Gastrocnemius medialis (tissue), 4 donors: ENCODE results near the gene MED12L. TPM values are rescaled to one million over a fixed set of nuclear protein-coding genes. Genes with fewer than 3 reads are reported as not detected.

Experiments
- ATAC-seq, 2 donors: fragments of 150-250 bp; one replicate each; pipeline ENCODE4 v1.9.1; 2016
- DNase-seq, 2 donors: peaks; one replicate each; pipeline ENCODE4 v3.0.0-alpha.2; 2019
- H3K27ac ChIP-seq, 4 donors: fragments of 200-600 bp; sonication (generic); 1 replicate in 1 of 4; 2 replicates in 3 of 4; pipeline ENCODE4 v1.5.1; 2016 to 2018; ENCODE audit warnings: mild to moderate bottlenecking in 2 of 4, moderate library complexity in 1 of 4
- H3K27me3 ChIP-seq, 3 donors: fragments of 200-600 bp; sonication (generic) in 2 of 3; 1 replicate in 1 of 3; 2 replicates in 2 of 3; pipeline versions ENCODE4 v1.5.1 to v1.6.0; 2016 to 2019; ENCODE audit warnings: mild to moderate bottlenecking in 1 of 3, moderate library complexity in 1 of 3
- H3K36me3 ChIP-seq, 2 donors: fragments of 200-600 bp; sonication (generic) in 1 of 2; one replicate each; pipeline ENCODE4 v1.5.1; 2017 to 2018
- H3K4me1 ChIP-seq, 2 donors: fragments of 200-600 bp; sonication (generic) in 1 of 2; one replicate each; pipeline ENCODE4 v1.5.1; 2016 to 2017; ENCODE audit warnings: mild to moderate bottlenecking in 2 of 2
- H3K4me3 ChIP-seq, 4 donors: fragments of 200-600 bp; sonication (generic) in 3 of 4; 1 replicate in 1 of 4; 2 replicates in 3 of 4; pipeline ENCODE4 v1.5.1; 2016 to 2019; ENCODE audit warnings: mild to moderate bottlenecking in 2 of 4
- H3K9me3 ChIP-seq, 3 donors: fragments of 200-600 bp; sonication (generic) in 2 of 3; 1 replicate in 1 of 3; 2 replicates in 2 of 3; pipeline ENCODE4 v1.5.1; 2016 to 2019
- POLR2A ChIP-seq, 2 donors: fragments of 450-650 bp; IDR thresholded peaks; one replicate each; pipeline ENCODE4 v1.6.1; 2017; ENCODE audit warnings: antibody characterized with exemption in 2 of 2, mild to moderate bottlenecking in 2 of 2, moderate library complexity in 2 of 2
- in situ Hi-C, 4 donors: fragments of 200-750 bp; cut with MboI; loops; one replicate each; pipeline versions ENCODE4 v1.15.0 to v1.8.0; 2017; ENCODE audit warnings: low sequenced_read_pairs in 4 of 4
- intact Hi-C: fragments of 100-400 bp; cut with DNase I; formaldehyde crosslinking; loops from one replicate; pipeline ENCODE4 v1.15.1; 2023; ENCODE audit warnings: low total_unique reads
- total RNA-seq, 4 donors: library from RNA; depleted of rRNA; stranded (reverse); fragments of >200 nt; gene quantifications; one replicate each; pipeline versions ENCODE4 v1.1.0 to v1.2.3, GENCODE V29; 2016
- TF ChIP-seq, protein P1 (sequence below), 5 experiments: fragments of 450-650 bp in 3 of 5; fragments of 200-600 bp in 2 of 5; sonication (generic) in 2 of 5; IDR thresholded peaks in 4 of 5; conservative IDR thresholded peaks in 1 of 5; 1 replicate in 4 of 5; 2 replicates in 1 of 5; pipeline ENCODE4 v1.5.1; 2016 to 2019; ENCODE audit warnings: antibody characterized with exemption in 5 of 5, mild to moderate bottlenecking in 3 of 5, moderate library complexity in 3 of 5

MED12L gene
- total RNA-seq, 4 donors from 2014 or later = 0.05 to 1.2 (median 0.10) TPM

DNA sequence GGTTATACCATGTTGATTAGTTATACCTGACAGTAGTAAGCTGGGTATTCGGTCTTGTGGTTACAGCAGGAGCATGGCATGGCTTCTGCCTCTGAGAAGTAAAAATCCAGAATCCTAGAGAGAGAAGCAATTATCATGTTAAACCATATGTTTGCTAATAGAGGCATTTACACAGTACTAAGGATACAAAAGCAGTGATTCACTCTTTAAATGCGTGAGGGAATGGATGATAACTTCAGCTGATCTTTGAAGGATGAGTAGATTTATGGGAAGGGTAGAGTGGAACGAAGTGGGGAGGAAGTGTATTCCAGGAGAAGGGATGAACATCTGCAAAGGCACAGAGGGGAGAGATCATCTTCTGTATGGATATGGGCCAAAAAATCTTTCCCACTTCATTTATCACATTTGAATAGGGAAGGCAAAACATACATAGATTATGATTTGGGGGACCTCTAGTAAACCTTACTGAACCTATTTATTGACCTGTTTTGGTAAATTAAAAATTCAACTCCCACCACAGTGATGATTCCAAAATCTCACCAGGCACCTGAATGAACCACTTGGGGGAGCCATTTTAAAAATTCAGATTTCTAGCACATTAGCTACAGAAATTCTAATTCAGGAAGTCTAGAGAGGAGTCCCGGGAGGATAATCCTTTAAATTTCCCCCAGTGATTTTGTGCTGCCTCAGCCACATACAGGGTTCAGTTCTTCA, 340.3 kb downstream of the MED12L start:
- in situ Hi-C loops = no loop called here
- no peak overlapping the region for H3K27ac ChIP-seq
- H3K4me1 ChIP-seq = no peaks in the 10 kb centered on the region
- H3K36me3 ChIP-seq = no peaks in the 10 kb centered on the region
- no peaks in the 10 kb centered on the region for H3K27me3 ChIP-seq
- no peak overlapping the region for H3K4me3 ChIP-seq
- no peak for TF ChIP-seq POLR2A (IDR thresholded peaks at IDR 0.05)
- TF ChIP-seq, protein P1, sequence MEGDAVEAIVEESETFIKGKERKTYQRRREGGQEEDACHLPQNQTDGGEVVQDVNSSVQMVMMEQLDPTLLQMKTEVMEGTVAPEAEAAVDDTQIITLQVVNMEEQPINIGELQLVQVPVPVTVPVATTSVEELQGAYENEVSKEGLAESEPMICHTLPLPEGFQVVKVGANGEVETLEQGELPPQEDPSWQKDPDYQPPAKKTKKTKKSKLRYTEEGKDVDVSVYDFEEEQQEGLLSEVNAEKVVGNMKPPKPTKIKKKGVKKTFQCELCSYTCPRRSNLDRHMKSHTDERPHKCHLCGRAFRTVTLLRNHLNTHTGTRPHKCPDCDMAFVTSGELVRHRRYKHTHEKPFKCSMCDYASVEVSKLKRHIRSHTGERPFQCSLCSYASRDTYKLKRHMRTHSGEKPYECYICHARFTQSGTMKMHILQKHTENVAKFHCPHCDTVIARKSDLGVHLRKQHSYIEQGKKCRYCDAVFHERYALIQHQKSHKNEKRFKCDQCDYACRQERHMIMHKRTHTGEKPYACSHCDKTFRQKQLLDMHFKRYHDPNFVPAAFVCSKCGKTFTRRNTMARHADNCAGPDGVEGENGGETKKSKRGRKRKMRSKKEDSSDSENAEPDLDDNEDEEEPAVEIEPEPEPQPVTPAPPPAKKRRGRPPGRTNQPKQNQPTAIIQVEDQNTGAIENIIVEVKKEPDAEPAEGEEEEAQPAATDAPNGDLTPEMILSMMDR (IDR thresholded peaks at IDR 0.05 in 4 of 5, conservative IDR thresholded peaks at IDR 0.05 in 1 of 5) = no peak
- ATAC-seq (no peak), DNase-seq (no peak)
- no peaks in the 10 kb centered on the region for H3K9me3 ChIP-seq
- intact Hi-C loops = no loop called here

DNA sequence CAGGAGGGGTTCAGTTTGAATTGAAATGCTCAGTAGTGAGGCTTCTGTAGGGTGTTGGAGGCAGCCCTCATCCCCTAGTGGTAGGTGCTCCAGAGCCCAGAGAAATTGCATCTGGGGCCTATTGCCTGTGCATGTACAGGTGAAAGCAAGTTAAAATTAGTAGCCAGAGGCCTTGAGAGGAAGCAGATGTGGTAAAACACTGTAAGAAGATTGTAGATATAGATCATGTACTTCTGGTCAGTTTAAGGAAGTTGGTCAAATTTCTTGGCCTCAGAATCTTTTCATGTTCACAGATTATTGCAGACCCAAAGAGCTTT, 340.8 kb downstream of the MED12L start:
- ATAC-seq = no peak

DNA sequence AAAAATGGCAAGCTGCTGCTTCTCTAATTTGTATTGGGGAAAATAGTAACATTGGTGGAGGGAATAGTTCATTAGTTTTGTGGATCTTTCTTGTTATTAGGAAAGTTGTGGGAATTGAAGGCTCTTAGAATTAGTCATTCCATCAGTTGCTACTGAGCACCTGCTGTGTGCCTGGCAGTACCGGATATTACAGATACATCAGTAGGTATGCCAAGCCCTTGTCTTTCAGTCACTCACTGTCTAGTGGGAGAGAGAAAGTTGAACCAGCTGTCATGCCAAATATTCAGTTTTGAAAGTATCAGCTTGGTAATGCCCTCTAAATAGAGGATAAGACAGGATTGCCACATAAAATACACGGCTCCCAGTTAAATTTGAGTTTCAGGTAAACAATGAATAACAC, 342.9 kb downstream of the MED12L start:
- intact Hi-C loops (no loop called here), in situ Hi-C loops (no loop called here)
- H3K27ac ChIP-seq = no peak overlapping the region
- no peak for TF ChIP-seq POLR2A (IDR thresholded peaks at IDR 0.05)
- TF ChIP-seq, protein P1 (IDR thresholded peaks at IDR 0.05 in 4 of 5, conservative IDR thresholded peaks at IDR 0.05 in 1 of 5) = no peak
- no peaks in the 10 kb centered on the region for H3K4me1 ChIP-seq
- DNase-seq (no peak), ATAC-seq (no peak)
- no peaks in the 10 kb centered on the region for H3K27me3 ChIP-seq
- H3K9me3 ChIP-seq = no peaks in the 10 kb centered on the region
- H3K4me3 ChIP-seq = no peak overlapping the region
- no peaks in the 10 kb centered on the region for H3K36me3 ChIP-seq

More for the DNA sequence above, 340.8 kb downstream of the MED12L start:
- TF ChIP-seq, protein P1 (IDR thresholded peaks at IDR 0.05 in 4 of 5, conservative IDR thresholded peaks at IDR 0.05 in 1 of 5) = no peak
- no peak for TF ChIP-seq POLR2A (IDR thresholded peaks at IDR 0.05)
- Histone ChIP-seq H3K27ac (no peak overlapping the region), H3K4me3 (no peak overlapping the region), H3K4me1 (no peaks in the 10 kb centered on the region), H3K36me3 (no peaks in the 10 kb centered on the region), H3K9me3 (no peaks in the 10 kb centered on the region), H3K27me3 (no peaks in the 10 kb centered on the region)
- DNase-seq = no peak
- intact Hi-C loops (no loop called here), in situ Hi-C loops (no loop called here)

DNA sequence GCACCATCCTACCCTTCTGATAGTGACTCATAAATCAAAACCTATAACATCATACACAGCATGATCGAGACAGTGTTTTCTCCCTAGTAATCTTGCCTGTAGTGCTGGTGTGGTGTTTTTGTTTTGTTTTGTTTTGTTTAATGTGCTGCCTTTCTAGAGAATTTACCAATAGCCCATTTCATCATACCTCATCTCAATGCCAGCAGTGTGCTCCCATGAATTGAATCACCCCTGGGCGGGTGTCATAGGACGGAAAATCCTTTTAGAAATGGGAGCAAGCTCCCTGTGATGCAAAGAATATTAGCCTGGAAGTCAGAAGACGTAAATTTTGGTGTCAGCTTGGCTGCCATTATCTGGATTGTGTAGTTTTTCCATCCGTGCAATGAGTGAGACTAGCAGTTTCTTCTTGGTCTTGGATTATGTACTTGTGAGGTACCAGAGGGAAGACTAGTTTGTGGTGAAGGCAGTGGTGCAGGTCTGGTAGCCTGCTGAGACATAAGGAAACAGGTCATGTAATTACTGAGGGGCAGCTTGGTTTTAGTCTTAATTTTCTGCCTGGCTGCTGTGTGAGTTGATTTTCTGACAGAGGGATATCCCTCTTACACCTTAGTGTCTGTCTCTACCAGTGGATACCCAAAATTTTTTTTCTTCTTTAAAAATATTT, 345.5 kb downstream of the MED12L start:
- H3K27ac ChIP-seq = no peak overlapping the region
- H3K9me3 ChIP-seq = no peaks in the 10 kb centered on the region
- in situ Hi-C loops (loop anchor here in 2 of 4 donors (10.0 kb wide), 2 partner anchors 404 to 484 kb away; no protein-coding TSS in a partner anchor), intact Hi-C loops (no loop called here)
- H3K36me3 ChIP-seq = no peaks in the 10 kb centered on the region
- TF ChIP-seq POLR2A (IDR thresholded peaks at IDR 0.05) = no peak
- TF ChIP-seq, protein P1 (IDR thresholded peaks at IDR 0.05 in 4 of 5, conservative IDR thresholded peaks at IDR 0.05 in 1 of 5) = no peak
- no peaks in the 10 kb centered on the region for H3K27me3 ChIP-seq
- ATAC-seq = no peak
- DNase-seq = no peak
- no peaks in the 10 kb centered on the region for H3K4me1 ChIP-seq
- H3K4me3 ChIP-seq = no peak overlapping the region
